WTC11 (cell line): Measurements from ENCODE around the gene WWOX. TPM values are rescaled to one million over a fixed set of nuclear protein-coding genes. Genes with fewer than 3 reads are reported as not detected.

ENCODE experiments used
- ATAC-seq: fragments of 200-7000 bp; cut with Tn5 transposase; 2 replicates; pipeline ENCODE4 v1.10.0; 2021; ENCODE audit warnings: mild to moderate bottlenecking, moderate library complexity
- CTCF ChIA-PET: fragments of 300-600 bp; sonication (Branson Sonifier 250); formaldehyde crosslinking; loops from one replicate; lab custom pipeline; 2021; ENCODE audit warnings: antibody characterized with exemption; lab: Charles Lee
- POLR2A ChIA-PET: fragments of 350-600 bp; sonication (Branson Sonifier 250); formaldehyde crosslinking; loops from one replicate; lab custom pipeline; 2021; ENCODE audit warnings: antibody characterized with exemption; lab: Charles Lee
- DNase-seq: peaks from one replicate; pipeline ENCODE4 v3.0.0; 2021; ENCODE audit warnings: low spot score
- H3K27ac Mint-ChIP-seq: 2 replicates; pipeline ENCODE4 v1.8.0; 2021; ENCODE audit warnings: mixed read lengths
- H3K27me3 Mint-ChIP-seq: 2 replicates; pipeline ENCODE4 v1.8.0; 2021; ENCODE audit warnings: low read depth, mild to moderate bottlenecking, moderate library complexity, mixed read lengths
- H3K36me3 Mint-ChIP-seq: 2 replicates; pipeline ENCODE4 v1.8.0; 2021; ENCODE audit warnings: mixed read lengths
- H3K4me1 Mint-ChIP-seq: 2 replicates; pipeline ENCODE4 v1.8.0; 2022; ENCODE audit warnings: mixed read lengths
- H3K4me3 Mint-ChIP-seq: 2 replicates; pipeline ENCODE4 v1.8.0; 2021; ENCODE audit warnings: mild to moderate bottlenecking, moderate library complexity, mixed read lengths
- H3K9me3 Mint-ChIP-seq: 2 replicates; pipeline ENCODE4 v1.8.0; 2021; ENCODE audit warnings: mixed read lengths
- GTF2I ChIP-seq: fragments of 250-450 bp; sonication (Bioruptor Pico); conservative IDR thresholded peaks from 2 replicates; pipeline ENCODE4 v1.4.0; 2021; ENCODE audit warnings: mild to moderate bottlenecking
- HMGA2 ChIP-seq: fragments of 250-450 bp; sonication (Bioruptor Pico); IDR thresholded peaks from 2 replicates; pipeline ENCODE4 v1.4.0; 2021; ENCODE audit warnings: mild to moderate bottlenecking, moderate library complexity
- NFATC4 ChIP-seq: fragments of 250-450 bp; sonication (Bioruptor Pico); IDR thresholded peaks from 2 replicates; pipeline ENCODE4 v1.9.0; 2021; ENCODE audit warnings: mild to moderate bottlenecking
- TCF7 ChIP-seq: sonication (generic); formaldehyde crosslinking; IDR thresholded peaks from 2 replicates; pipeline ENCODE4 v1.8.0; 2022; ENCODE audit warnings: mild to moderate bottlenecking, low read depth, missing genetic modification reagents, moderate library complexity
- ZNF232 ChIP-seq: sonication (generic); formaldehyde crosslinking; IDR thresholded peaks from 2 replicates; pipeline ENCODE4 v1.8.0; 2022; ENCODE audit warnings: mild to moderate bottlenecking, missing genetic modification reagents
- total RNA-seq: library from RNA; stranded (reverse); gene quantifications from 3 replicates; pipeline ENCODE4 v1.2.3, GENCODE V29; 2021
- TF ChIP-seq, protein P1 (sequence below): fragments of 250-450 bp; sonication (Bioruptor Pico); IDR thresholded peaks from 2 replicates; pipeline ENCODE4 v1.9.0; 2021; ENCODE audit warnings: mild to moderate bottlenecking
- TF ChIP-seq, protein P2 (sequence below): sonication (generic); formaldehyde crosslinking; IDR thresholded peaks from 2 replicates; pipeline ENCODE4 v1.8.0; 2022; ENCODE audit warnings: mild to moderate bottlenecking, missing genetic modification reagents
- TF ChIP-seq, protein P3 (sequence below): sonication (generic); formaldehyde crosslinking; conservative IDR thresholded peaks from 2 replicates; pipeline ENCODE4 v1.8.1; 2022; ENCODE audit warnings: mild to moderate bottlenecking, missing genetic modification reagents
- TF ChIP-seq, protein P4 (sequence below): fragments of 250-450 bp; sonication (Bioruptor Pico); IDR thresholded peaks from 2 replicates; pipeline ENCODE4 v1.9.0; 2021; ENCODE audit warnings: mild to moderate bottlenecking
- TF ChIP-seq, protein P5 (sequence below): sonication (generic); formaldehyde crosslinking; IDR thresholded peaks from 2 replicates; pipeline ENCODE4 v1.8.1; 2023; ENCODE audit warnings: mild to moderate bottlenecking, moderate library complexity, missing genetic modification reagents
- TF ChIP-seq, protein P6 (sequence below): sonication (generic); formaldehyde crosslinking; IDR thresholded peaks from 2 replicates; pipeline ENCODE4 v1.8.1; 2022; ENCODE audit warnings: low read depth, mild to moderate bottlenecking, moderate library complexity, missing genetic modification reagents, borderline replicate concordance
- TF ChIP-seq, protein P7 (sequence below): sonication (generic); formaldehyde crosslinking; IDR thresholded peaks from 2 replicates; pipeline ENCODE4 v1.8.0; 2023; ENCODE audit warnings: missing genetic modification reagents, mild to moderate bottlenecking, borderline replicate concordance
- TF ChIP-seq, protein P8 (sequence below): sonication (generic); formaldehyde crosslinking; IDR thresholded peaks from 2 replicates; pipeline ENCODE4 v1.8.0; 2022; ENCODE audit warnings: mild to moderate bottlenecking, missing genetic modification reagents
- TF ChIP-seq, protein P9 (sequence below): sonication (generic); formaldehyde crosslinking; IDR thresholded peaks from 2 replicates; pipeline ENCODE4 v1.8.1; 2023; ENCODE audit warnings: mild to moderate bottlenecking, missing genetic modification reagents
- TF ChIP-seq, protein P10 (sequence below): sonication (generic); formaldehyde crosslinking; IDR thresholded peaks from 2 replicates; pipeline ENCODE4 v1.8.0; 2023; ENCODE audit warnings: mild to moderate bottlenecking, missing genetic modification reagents

WWOX gene
- total RNA-seq, 1 experiment from 2014 or later: 15.7 TPM

DNA sequence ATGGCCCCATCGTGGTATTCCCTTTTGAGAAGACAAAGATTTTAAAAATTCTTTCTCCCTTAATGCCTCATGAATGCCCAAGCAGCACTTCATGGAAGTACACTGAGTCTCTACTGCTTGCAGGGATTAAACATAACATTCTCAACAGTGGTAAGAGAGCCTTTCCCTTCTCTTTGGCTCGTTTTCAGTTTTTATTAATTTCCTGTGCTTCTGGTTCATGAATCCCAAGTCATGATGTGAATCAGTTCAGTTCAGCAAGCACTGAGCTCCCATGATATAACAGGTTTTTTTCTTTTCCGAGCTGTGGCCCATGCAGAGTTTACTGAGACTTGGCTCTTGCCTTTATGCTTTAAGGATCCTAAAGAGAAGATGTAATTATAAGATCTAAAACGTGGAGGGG lies 175.3 kb downstream of the WWOX start:
- Mint-ChIP-seq H3K4me1 (peaks cover 26% of the 10 kb centered on the region), H3K27me3 (no peaks in the 10 kb centered on the region), H3K27ac (peak overlapping the region; percentile 13; the same call in 1 of the 2 replicates), H3K9me3 (peaks cover 20% of the 10 kb centered on the region), H3K36me3 (peaks cover 5% of the 10 kb centered on the region; the same call in 1 of the 2 replicates), H3K4me3 (no peak overlapping the region)
- POLR2A ChIA-PET: no interaction called here
- TF ChIP-seq, protein P1, sequence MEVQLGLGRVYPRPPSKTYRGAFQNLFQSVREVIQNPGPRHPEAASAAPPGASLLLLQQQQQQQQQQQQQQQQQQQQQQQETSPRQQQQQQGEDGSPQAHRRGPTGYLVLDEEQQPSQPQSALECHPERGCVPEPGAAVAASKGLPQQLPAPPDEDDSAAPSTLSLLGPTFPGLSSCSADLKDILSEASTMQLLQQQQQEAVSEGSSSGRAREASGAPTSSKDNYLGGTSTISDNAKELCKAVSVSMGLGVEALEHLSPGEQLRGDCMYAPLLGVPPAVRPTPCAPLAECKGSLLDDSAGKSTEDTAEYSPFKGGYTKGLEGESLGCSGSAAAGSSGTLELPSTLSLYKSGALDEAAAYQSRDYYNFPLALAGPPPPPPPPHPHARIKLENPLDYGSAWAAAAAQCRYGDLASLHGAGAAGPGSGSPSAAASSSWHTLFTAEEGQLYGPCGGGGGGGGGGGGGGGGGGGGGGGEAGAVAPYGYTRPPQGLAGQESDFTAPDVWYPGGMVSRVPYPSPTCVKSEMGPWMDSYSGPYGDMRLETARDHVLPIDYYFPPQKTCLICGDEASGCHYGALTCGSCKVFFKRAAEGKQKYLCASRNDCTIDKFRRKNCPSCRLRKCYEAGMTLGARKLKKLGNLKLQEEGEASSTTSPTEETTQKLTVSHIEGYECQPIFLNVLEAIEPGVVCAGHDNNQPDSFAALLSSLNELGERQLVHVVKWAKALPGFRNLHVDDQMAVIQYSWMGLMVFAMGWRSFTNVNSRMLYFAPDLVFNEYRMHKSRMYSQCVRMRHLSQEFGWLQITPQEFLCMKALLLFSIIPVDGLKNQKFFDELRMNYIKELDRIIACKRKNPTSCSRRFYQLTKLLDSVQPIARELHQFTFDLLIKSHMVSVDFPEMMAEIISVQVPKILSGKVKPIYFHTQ (CRISPR knock-in tag): no peak
- DNase-seq (no peak), ATAC-seq (no peak)
- CTCF ChIA-PET: no interaction called here

DNA sequence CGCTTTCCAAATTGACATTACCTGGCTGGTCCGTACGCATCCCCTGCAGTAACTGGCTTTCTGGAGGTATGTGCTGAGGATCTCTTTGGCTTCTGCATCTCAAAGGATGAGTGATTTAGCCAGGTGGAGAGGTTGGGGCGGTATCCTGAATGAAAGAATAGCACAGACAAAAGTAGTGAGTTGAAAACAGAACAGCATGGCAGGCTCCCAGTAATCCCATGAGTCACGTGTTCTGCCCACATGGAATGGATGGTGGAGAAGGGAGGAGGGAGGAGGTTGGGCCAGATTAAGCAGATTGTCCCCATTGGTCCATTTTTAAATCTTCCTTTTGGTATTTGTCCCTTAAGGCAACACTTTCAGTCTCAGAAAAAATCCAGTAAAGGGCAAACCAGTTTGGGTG lies 176.0 kb downstream of the WWOX start:
- ChIA-PET POLR2A (no interaction called here), CTCF (no interaction called here)
- Mint-ChIP-seq H3K9me3 (peaks cover 20% of the 10 kb centered on the region), H3K27ac (peak overlapping the region; percentile 48; the same call in 1 of the 2 replicates), H3K27me3 (no peaks in the 10 kb centered on the region), H3K4me1 (peaks cover 28% of the 10 kb centered on the region), H3K4me3 (peak overlapping the region; percentile 5; the same call in 1 of the 2 replicates), H3K36me3 (peaks cover 5% of the 10 kb centered on the region; the same call in 1 of the 2 replicates)
- ATAC-seq (peak; percentile 88), DNase-seq (no peak)
- TF ChIP-seq, protein P2, sequence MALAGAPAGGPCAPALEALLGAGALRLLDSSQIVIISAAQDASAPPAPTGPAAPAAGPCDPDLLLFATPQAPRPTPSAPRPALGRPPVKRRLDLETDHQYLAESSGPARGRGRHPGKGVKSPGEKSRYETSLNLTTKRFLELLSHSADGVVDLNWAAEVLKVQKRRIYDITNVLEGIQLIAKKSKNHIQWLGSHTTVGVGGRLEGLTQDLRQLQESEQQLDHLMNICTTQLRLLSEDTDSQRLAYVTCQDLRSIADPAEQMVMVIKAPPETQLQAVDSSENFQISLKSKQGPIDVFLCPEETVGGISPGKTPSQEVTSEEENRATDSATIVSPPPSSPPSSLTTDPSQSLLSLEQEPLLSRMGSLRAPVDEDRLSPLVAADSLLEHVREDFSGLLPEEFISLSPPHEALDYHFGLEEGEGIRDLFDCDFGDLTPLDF (CRISPR knock-in tag): no peak
- TF ChIP-seq, protein P3, sequence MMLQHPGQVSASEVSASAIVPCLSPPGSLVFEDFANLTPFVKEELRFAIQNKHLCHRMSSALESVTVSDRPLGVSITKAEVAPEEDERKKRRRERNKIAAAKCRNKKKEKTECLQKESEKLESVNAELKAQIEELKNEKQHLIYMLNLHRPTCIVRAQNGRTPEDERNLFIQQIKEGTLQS (CRISPR knock-in tag): no peak
- TF ChIP-seq, protein P4, sequence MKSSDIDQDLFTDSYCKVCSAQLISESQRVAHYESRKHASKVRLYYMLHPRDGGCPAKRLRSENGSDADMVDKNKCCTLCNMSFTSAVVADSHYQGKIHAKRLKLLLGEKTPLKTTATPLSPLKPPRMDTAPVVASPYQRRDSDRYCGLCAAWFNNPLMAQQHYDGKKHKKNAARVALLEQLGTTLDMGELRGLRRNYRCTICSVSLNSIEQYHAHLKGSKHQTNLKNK (CRISPR knock-in tag): no peak
- TF ChIP-seq GTF2I (CRISPR knock-in tag) (no peak), HMGA2 (CRISPR knock-in tag) (no peak), TCF7 (CRISPR knock-in tag) (no peak), ZNF232 (CRISPR knock-in tag) (no peak), NFATC4 (CRISPR knock-in tag) (no peak)
- TF ChIP-seq, protein P5, sequence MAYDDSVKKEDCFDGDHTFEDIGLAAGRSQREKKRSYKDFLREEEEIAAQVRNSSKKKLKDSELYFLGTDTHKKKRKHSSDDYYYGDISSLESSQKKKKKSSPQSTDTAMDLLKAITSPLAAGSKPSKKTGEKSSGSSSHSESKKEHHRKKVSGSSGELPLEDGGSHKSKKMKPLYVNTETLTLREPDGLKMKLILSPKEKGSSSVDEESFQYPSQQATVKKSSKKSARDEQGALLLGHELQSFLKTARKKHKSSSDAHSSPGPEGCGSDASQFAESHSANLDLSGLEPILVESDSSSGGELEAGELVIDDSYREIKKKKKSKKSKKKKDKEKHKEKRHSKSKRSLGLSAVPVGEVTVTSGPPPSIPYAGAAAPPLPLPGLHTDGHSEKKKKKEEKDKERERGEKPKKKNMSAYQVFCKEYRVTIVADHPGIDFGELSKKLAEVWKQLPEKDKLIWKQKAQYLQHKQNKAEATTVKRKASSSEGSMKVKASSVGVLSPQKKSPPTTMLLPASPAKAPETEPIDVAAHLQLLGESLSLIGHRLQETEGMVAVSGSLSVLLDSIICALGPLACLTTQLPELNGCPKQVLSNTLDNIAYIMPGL: no peak
- TF ChIP-seq, protein P6, sequence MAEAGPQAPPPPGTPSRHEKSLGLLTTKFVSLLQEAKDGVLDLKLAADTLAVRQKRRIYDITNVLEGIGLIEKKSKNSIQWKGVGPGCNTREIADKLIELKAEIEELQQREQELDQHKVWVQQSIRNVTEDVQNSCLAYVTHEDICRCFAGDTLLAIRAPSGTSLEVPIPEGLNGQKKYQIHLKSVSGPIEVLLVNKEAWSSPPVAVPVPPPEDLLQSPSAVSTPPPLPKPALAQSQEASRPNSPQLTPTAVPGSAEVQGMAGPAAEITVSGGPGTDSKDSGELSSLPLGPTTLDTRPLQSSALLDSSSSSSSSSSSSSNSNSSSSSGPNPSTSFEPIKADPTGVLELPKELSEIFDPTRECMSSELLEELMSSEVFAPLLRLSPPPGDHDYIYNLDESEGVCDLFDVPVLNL (CRISPR knock-in tag): no peak
- TF ChIP-seq, protein P7, sequence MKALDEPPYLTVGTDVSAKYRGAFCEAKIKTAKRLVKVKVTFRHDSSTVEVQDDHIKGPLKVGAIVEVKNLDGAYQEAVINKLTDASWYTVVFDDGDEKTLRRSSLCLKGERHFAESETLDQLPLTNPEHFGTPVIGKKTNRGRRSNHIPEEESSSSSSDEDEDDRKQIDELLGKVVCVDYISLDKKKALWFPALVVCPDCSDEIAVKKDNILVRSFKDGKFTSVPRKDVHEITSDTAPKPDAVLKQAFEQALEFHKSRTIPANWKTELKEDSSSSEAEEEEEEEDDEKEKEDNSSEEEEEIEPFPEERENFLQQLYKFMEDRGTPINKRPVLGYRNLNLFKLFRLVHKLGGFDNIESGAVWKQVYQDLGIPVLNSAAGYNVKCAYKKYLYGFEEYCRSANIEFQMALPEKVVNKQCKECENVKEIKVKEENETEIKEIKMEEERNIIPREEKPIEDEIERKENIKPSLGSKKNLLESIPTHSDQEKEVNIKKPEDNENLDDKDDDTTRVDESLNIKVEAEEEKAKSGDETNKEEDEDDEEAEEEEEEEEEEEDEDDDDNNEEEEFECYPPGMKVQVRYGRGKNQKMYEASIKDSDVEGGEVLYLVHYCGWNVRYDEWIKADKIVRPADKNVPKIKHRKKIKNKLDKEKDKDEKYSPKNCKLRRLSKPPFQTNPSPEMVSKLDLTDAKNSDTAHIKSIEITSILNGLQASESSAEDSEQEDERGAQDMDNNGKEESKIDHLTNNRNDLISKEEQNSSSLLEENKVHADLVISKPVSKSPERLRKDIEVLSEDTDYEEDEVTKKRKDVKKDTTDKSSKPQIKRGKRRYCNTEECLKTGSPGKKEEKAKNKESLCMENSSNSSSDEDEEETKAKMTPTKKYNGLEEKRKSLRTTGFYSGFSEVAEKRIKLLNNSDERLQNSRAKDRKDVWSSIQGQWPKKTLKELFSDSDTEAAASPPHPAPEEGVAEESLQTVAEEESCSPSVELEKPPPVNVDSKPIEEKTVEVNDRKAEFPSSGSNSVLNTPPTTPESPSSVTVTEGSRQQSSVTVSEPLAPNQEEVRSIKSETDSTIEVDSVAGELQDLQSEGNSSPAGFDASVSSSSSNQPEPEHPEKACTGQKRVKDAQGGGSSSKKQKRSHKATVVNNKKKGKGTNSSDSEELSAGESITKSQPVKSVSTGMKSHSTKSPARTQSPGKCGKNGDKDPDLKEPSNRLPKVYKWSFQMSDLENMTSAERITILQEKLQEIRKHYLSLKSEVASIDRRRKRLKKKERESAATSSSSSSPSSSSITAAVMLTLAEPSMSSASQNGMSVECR (CRISPR knock-in tag): no peak
- TF ChIP-seq, protein P8, sequence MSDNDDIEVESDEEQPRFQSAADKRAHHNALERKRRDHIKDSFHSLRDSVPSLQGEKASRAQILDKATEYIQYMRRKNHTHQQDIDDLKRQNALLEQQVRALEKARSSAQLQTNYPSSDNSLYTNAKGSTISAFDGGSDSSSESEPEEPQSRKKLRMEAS (CRISPR knock-in tag): peak; percentile 48; the same call in 1 of the 2 replicates
- TF ChIP-seq, protein P9, sequence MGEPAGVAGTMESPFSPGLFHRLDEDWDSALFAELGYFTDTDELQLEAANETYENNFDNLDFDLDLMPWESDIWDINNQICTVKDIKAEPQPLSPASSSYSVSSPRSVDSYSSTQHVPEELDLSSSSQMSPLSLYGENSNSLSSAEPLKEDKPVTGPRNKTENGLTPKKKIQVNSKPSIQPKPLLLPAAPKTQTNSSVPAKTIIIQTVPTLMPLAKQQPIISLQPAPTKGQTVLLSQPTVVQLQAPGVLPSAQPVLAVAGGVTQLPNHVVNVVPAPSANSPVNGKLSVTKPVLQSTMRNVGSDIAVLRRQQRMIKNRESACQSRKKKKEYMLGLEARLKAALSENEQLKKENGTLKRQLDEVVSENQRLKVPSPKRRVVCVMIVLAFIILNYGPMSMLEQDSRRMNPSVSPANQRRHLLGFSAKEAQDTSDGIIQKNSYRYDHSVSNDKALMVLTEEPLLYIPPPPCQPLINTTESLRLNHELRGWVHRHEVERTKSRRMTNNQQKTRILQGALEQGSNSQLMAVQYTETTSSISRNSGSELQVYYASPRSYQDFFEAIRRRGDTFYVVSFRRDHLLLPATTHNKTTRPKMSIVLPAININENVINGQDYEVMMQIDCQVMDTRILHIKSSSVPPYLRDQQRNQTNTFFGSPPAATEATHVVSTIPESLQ: no peak
- TF ChIP-seq, protein P10, sequence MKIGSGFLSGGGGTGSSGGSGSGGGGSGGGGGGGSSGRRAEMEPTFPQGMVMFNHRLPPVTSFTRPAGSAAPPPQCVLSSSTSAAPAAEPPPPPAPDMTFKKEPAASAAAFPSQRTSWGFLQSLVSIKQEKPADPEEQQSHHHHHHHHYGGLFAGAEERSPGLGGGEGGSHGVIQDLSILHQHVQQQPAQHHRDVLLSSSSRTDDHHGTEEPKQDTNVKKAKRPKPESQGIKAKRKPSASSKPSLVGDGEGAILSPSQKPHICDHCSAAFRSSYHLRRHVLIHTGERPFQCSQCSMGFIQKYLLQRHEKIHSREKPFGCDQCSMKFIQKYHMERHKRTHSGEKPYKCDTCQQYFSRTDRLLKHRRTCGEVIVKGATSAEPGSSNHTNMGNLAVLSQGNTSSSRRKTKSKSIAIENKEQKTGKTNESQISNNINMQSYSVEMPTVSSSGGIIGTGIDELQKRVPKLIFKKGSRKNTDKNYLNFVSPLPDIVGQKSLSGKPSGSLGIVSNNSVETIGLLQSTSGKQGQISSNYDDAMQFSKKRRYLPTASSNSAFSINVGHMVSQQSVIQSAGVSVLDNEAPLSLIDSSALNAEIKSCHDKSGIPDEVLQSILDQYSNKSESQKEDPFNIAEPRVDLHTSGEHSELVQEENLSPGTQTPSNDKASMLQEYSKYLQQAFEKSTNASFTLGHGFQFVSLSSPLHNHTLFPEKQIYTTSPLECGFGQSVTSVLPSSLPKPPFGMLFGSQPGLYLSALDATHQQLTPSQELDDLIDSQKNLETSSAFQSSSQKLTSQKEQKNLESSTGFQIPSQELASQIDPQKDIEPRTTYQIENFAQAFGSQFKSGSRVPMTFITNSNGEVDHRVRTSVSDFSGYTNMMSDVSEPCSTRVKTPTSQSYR (CRISPR knock-in tag): no peak
